Body of pancreas (tissue), 4 donors: ENCODE data around the gene IL1RN.

Experiments
- CTCF ChIP-seq, 7 experiments: fragments of 450-650 bp in 4 of 7; fragments of 200-600 bp in 3 of 7; sonication (generic) in 3 of 7; IDR thresholded peaks; one replicate each; pipeline ENCODE4 v1.5.1; 2016 to 2019; ENCODE audit warnings: antibody characterized with exemption in 7 of 7
- POLR2A ChIP-seq, 3 donors: fragments of 450-650 bp; IDR thresholded peaks; one replicate each; pipeline ENCODE4 v1.6.1; 2016; ENCODE audit warnings: antibody characterized with exemption in 3 of 3, mild to moderate bottlenecking in 2 of 3

DNA sequence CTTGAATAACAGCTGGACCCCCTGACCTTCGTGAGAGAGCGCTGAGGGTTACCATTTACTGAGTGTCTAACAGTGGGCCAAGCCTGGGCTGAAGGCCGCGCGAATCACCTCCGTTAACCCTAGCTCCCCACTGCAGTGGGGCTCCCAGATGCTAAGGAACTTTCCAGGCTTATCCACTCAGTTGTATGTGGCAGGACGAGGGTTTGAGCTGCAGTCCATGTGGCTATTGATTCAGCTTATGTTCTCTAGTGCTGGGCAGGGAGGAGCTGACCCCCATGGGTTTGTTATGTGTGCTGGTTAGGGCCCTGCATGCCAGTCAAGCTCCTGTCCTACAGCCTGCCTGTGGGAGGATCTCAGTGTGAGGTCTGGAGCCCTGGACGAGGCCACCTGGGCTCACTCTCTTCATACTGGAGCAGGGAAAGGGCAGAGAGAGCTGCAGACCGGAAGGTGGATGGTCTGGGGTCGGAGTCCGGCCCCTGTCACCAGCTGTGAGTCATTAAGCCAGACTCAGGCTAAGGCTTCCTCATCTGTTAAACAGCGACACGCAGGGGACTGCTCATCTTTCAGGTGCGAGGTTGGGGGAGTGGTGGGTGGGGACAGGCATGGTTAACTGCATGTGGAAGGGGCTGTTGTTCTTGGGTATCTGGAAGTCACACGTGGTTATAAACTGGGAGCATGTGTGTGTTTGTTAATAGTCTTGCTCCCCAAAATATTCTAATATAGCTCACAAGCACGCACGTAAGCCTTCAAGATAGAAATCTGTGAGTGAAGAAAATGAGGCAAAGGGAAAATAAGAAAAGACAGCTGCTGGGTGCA is 52.9 kb downstream of the IL1RN start:
- TF ChIP-seq CTCF (IDR thresholded peaks at IDR 0.05) (no peak), POLR2A (IDR thresholded peaks at IDR 0.05) (no peak)
